Gastrocnemius medialis (tissue), 4 donors: Measurements from ENCODE around the gene FBXO5. TPM values are rescaled to one million over a fixed set of nuclear protein-coding genes. Genes with fewer than 3 reads are reported as not detected.

Source experiments
- ATAC-seq, 2 donors: fragments of 150-250 bp; one replicate each; pipeline ENCODE4 v1.9.1; 2016
- DNase-seq, 2 donors: peaks; one replicate each; pipeline ENCODE4 v3.0.0-alpha.2; 2019
- H3K27ac ChIP-seq, 4 donors: fragments of 200-600 bp; sonication (generic); 1 replicate in 1 of 4; 2 replicates in 3 of 4; pipeline ENCODE4 v1.5.1; 2016 to 2018; ENCODE audit warnings: mild to moderate bottlenecking in 2 of 4, moderate library complexity in 1 of 4
- H3K27me3 ChIP-seq, 3 donors: fragments of 200-600 bp; sonication (generic) in 2 of 3; 1 replicate in 1 of 3; 2 replicates in 2 of 3; pipeline versions ENCODE4 v1.5.1 to v1.6.0; 2016 to 2019; ENCODE audit warnings: mild to moderate bottlenecking in 1 of 3, moderate library complexity in 1 of 3
- H3K36me3 ChIP-seq, 2 donors: fragments of 200-600 bp; sonication (generic) in 1 of 2; one replicate each; pipeline ENCODE4 v1.5.1; 2017 to 2018
- H3K4me1 ChIP-seq, 2 donors: fragments of 200-600 bp; sonication (generic) in 1 of 2; one replicate each; pipeline ENCODE4 v1.5.1; 2016 to 2017; ENCODE audit warnings: mild to moderate bottlenecking in 2 of 2
- H3K4me3 ChIP-seq, 4 donors: fragments of 200-600 bp; sonication (generic) in 3 of 4; 1 replicate in 1 of 4; 2 replicates in 3 of 4; pipeline ENCODE4 v1.5.1; 2016 to 2019; ENCODE audit warnings: mild to moderate bottlenecking in 2 of 4
- H3K9me3 ChIP-seq, 3 donors: fragments of 200-600 bp; sonication (generic) in 2 of 3; 1 replicate in 1 of 3; 2 replicates in 2 of 3; pipeline ENCODE4 v1.5.1; 2016 to 2019
- CTCF ChIP-seq, 5 experiments: fragments of 450-650 bp in 3 of 5; fragments of 200-600 bp in 2 of 5; sonication (generic) in 2 of 5; IDR thresholded peaks in 4 of 5; conservative IDR thresholded peaks in 1 of 5; 1 replicate in 4 of 5; 2 replicates in 1 of 5; pipeline ENCODE4 v1.5.1; 2016 to 2019; ENCODE audit warnings: antibody characterized with exemption in 5 of 5, mild to moderate bottlenecking in 3 of 5, moderate library complexity in 3 of 5
- POLR2A ChIP-seq, 2 donors: fragments of 450-650 bp; IDR thresholded peaks; one replicate each; pipeline ENCODE4 v1.6.1; 2017; ENCODE audit warnings: antibody characterized with exemption in 2 of 2, mild to moderate bottlenecking in 2 of 2, moderate library complexity in 2 of 2
- in situ Hi-C, 4 donors: fragments of 200-750 bp; cut with MboI; loops; one replicate each; pipeline versions ENCODE4 v1.15.0 to v1.8.0; 2017; ENCODE audit warnings: low sequenced_read_pairs in 4 of 4
- intact Hi-C: fragments of 100-400 bp; cut with DNase I; formaldehyde crosslinking; loops from one replicate; pipeline ENCODE4 v1.15.1; 2023; ENCODE audit warnings: low total_unique reads
- total RNA-seq, 4 donors: library from RNA; depleted of rRNA; stranded (reverse); fragments of >200 nt; gene quantifications; one replicate each; pipeline versions ENCODE4 v1.1.0 to v1.2.3, GENCODE V29; 2016

FBXO5 gene
- total RNA-seq, 4 donors from 2014 or later: 0.78 to 1.9 (median 1.0) TPM

- DNase-seq (no peak), ATAC-seq (no peak)
- Histone ChIP-seq H3K4me3 (no peak overlapping the region), H3K9me3 (no peaks in the 10 kb centered on the region), H3K27me3 (no peaks in the 10 kb centered on the region), H3K4me1 (peaks cover 17 to 23% of the 10 kb centered on the region in 2 donors), H3K27ac (no peak overlapping the region), H3K36me3 (no peaks in the 10 kb centered on the region)
- TF ChIP-seq POLR2A (IDR thresholded peaks at IDR 0.05) (no peak), CTCF (IDR thresholded peaks at IDR 0.05 in 4 of 5, conservative IDR thresholded peaks at IDR 0.05 in 1 of 5) (no peak)
- in situ Hi-C loops: loop anchor here in 1 of 4 donors (25.0 kb wide), 2 partner anchors 1543 to 1757 kb away; partner anchors contain the start of gene SCAF8
- intact Hi-C loops: loop anchor here (5.0 kb wide), 1 partner anchor 1588 kb away; the partner anchor contains the start of gene ZBTB2
Observed at GRCh38 chr6:152980656-152981055, 2.2 kb downstream of the FBXO5 start.

GRCh38 chr6:152979116-152979515 is 3.7 kb downstream of the FBXO5 start:
- in situ Hi-C loops: loop anchor here in 1 of 4 donors (25.0 kb wide), 2 partner anchors 1542 to 1758 kb away; partner anchors contain the start of gene SCAF8
- no peak for TF ChIP-seq POLR2A (IDR thresholded peaks at IDR 0.05)
- TF ChIP-seq CTCF (IDR thresholded peaks at IDR 0.05 in 4 of 5, conservative IDR thresholded peaks at IDR 0.05 in 1 of 5): no peak
- H3K4me1 ChIP-seq: peaks cover 8 to 10% of the 10 kb centered on the region in 2 donors

GRCh38 chr6:152978058-152978457 is 4.8 kb downstream of the FBXO5 start:
- intact Hi-C loops (no loop called here), in situ Hi-C loops (loop anchor here in 1 of 4 donors (25.0 kb wide), 2 partner anchors 1541 to 1759 kb away; partner anchors contain the start of gene SCAF8)
- no peaks in the 10 kb centered on the region for H3K9me3 ChIP-seq
- peaks cover 0 to 20% of the 10 kb centered on the region in 2 donors for H3K36me3 ChIP-seq
- peaks cover 8 to 10% of the 10 kb centered on the region in 2 donors for H3K4me1 ChIP-seq
- DNase-seq: no peak
- no peaks in the 10 kb centered on the region for H3K27me3 ChIP-seq
- no peak overlapping the region for H3K4me3 ChIP-seq
- no peak overlapping the region for H3K27ac ChIP-seq
- no peak for ATAC-seq
- TF ChIP-seq CTCF (IDR thresholded peaks at IDR 0.05 in 4 of 5, conservative IDR thresholded peaks at IDR 0.05 in 1 of 5) (no peak), POLR2A (IDR thresholded peaks at IDR 0.05) (no peak)

More at GRCh38 chr6:152979116-152979515, 3.7 kb downstream of the FBXO5 start:
- DNase-seq (no peak), ATAC-seq (no peak)
- Histone ChIP-seq H3K27me3 (no peaks in the 10 kb centered on the region), H3K36me3 (peaks cover 0 to 11% of the 10 kb centered on the region in 2 donors), H3K9me3 (no peaks in the 10 kb centered on the region), H3K4me3 (no peak overlapping the region), H3K27ac (no peak overlapping the region)
- intact Hi-C loops: no loop called here

DNA sequence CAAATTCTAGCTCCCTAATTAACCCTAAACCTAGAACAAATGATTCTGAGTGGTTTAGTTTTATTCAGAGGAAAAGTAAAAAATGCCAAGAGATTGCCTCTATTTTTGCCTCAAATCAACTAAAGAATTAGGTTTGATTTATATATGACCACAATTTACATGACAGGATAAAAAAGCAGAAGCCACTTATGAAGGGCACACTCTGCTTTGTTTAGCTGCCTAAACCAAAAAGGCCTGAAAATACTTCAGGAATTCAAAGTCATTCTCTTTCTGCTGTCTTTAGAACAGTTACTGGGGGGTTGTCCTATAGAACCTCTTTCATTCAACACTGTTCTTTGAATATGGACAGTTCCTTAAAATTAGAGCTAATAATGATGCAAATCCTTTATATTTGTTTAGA is 5.3 kb downstream of the FBXO5 start:
- Histone ChIP-seq H3K9me3 (no peaks in the 10 kb centered on the region), H3K36me3 (peaks cover 0 to 25% of the 10 kb centered on the region in 2 donors), H3K27me3 (no peaks in the 10 kb centered on the region), H3K27ac (no peak overlapping the region), H3K4me1 (peaks cover 5 to 7% of the 10 kb centered on the region in 2 donors), H3K4me3 (no peak overlapping the region)
- ATAC-seq (no peak), DNase-seq (no peak)
- in situ Hi-C loops (loop anchor here in 1 of 4 donors (25.0 kb wide), 2 partner anchors 1540 to 1760 kb away; partner anchors contain the start of gene SCAF8), intact Hi-C loops (no loop called here)
- TF ChIP-seq POLR2A (IDR thresholded peaks at IDR 0.05): no peak
- no peak for TF ChIP-seq CTCF (IDR thresholded peaks at IDR 0.05 in 4 of 5, conservative IDR thresholded peaks at IDR 0.05 in 1 of 5)
